Measurements from ENCODE around the gene ADPGK.

GRCh38 chr15:72727154-72727553 lies 56.4 kb downstream of the ADPGK start:
- TF ChIP-seq CTCF (IDR thresholded peaks at IDR 0.05; ENCODE audit: poor library complexity, severe bottlenecking) (no peak), SMC3 (conservative IDR thresholded peaks at IDR 0.05; ENCODE audit: poor library complexity) (no peak), POLR2AphosphoS5 (IDR thresholded peaks at IDR 0.05) (no peak), RAD21 (conservative IDR thresholded peaks at IDR 0.05) (no peak), EZH2 (IDR thresholded peaks at IDR 0.05; ENCODE audit: borderline replicate concordance, insufficient read depth, low read length, poor library complexity, severe bottlenecking) (no peak), REST (IDR thresholded peaks at IDR 0.05; ENCODE audit: borderline replicate concordance) (no peak)
